ENCODE data around the gene DHX30.
"Not testable (repeated sequence)": the region's sequence is repeated elsewhere in the genome, so short reads cannot be mapped to it uniquely, and the experiment has no call there.

DHX30 gene

GRCh38 chr3:47877719-47878118 lies 74.8 kb downstream of the DHX30 start:
- no peak for DNase-seq (ENCODE audit: low read depth in 3 of 3)

GRCh38 chr3:47882338-47882737 lies 79.4 kb downstream of the DHX30 start:
- no peak for DNase-seq (ENCODE audit: low read depth in 3 of 3)

GRCh38 chr3:47884603-47885002 lies 81.7 kb downstream of the DHX30 start:
- no peak for DNase-seq (ENCODE audit: low read depth in 3 of 3)

- no peak for DNase-seq (ENCODE audit: low read depth in 3 of 3)
Observed at GRCh38 chr3:47885168-47885567, 82.2 kb downstream of the DHX30 start.

- not testable (repeated sequence) for DNase-seq (ENCODE audit: low read depth in 3 of 3)
Observed at GRCh38 chr3:47887991-47888390, 85.1 kb downstream of the DHX30 start.

- DNase-seq (ENCODE audit: low read depth in 3 of 3), result no peak
Observed at GRCh38 chr3:47888986-47889757, 86.2 kb downstream of the DHX30 start.

- no peak for DNase-seq (ENCODE audit: low read depth in 3 of 3)
Observed at GRCh38 chr3:47890126-47890827, 87.3 kb downstream of the DHX30 start.

- DNase-seq (ENCODE audit: low read depth in 3 of 3), result no peak
Observed at GRCh38 chr3:47890828-47891612, 88.1 kb downstream of the DHX30 start.

GRCh38 chr3:47891613-47892005 lies 88.7 kb downstream of the DHX30 start:
- DNase-seq (ENCODE audit: low read depth in 3 of 3), result no peak

GRCh38 chr3:47892286-47893040 lies 89.5 kb downstream of the DHX30 start:
- no peak for DNase-seq (ENCODE audit: low read depth in 3 of 3)

GRCh38 chr3:47895241-47895640 lies 92.3 kb downstream of the DHX30 start:
- no peak for DNase-seq (ENCODE audit: low read depth in 3 of 3)

- DNase-seq (ENCODE audit: low read depth in 3 of 3), result no peak
Observed at GRCh38 chr3:47896736-47897135, 93.8 kb downstream of the DHX30 start.

- no peak for DNase-seq (ENCODE audit: low read depth in 3 of 3)
Observed at GRCh38 chr3:47897954-47898353, 95.0 kb downstream of the DHX30 start.

GRCh38 chr3:47899495-47900108 lies 96.7 kb downstream of the DHX30 start:
- DNase-seq (ENCODE audit: low read depth in 3 of 3), result no peak
